ENCODE results near the gene POC1A.
"Not testable (repeated sequence)": the region's sequence is repeated elsewhere in the genome, so short reads cannot be mapped to it uniquely, and the experiment has no call there.

The POC1A gene

GRCh38 chr3:52041118-52041731 is 113.0 kb downstream of the POC1A start:
- DNase-seq, result no peak

DNA sequence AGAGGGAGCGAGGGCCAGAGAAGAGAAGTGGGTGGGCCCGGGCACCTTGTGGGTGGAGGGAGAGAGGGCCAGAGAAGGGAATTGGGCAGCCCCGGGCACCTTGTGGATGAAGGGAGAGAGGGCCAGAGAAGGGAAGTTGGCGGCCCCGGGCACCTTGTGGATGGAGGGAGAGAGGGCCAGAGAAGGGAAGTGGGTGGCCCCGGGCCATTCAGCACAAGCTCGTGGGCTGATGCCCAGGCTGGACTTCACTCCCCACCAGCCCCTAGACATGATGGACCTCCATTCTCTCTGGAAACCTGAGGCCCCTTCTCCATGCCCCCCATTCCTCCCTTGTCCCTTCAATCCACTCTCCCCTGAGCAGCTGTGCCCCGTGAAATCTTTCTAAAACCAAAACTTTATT is 113.6 kb downstream of the POC1A start:
- DNase-seq, result no peak

DNA sequence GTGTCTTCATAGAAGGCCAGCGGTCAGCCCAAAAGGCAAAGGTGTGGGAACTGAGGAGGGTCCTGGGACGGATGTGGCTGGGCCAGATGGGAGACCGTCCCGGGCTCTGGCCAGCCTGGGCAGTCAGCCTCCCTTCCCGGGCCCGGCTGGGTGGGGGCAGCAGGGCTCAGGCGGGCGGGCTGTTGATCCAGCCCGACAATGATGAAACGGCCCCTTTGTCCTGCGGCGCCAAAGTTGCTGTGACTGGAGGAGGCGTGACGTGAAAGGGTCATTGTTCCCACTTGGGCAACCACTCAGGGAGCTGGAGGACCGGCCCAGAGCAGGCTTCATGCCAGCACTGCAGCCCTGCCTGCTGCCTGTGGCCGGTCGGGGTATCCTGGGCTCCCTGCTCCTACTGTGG is 114.4 kb downstream of the POC1A start:
- no peak for DNase-seq

- DNase-seq, result no peak
These were observed 114.8 kb downstream of the POC1A start for GRCh38 chr3:52039426-52039825.

GRCh38 chr3:52038227-52038626 is 116.0 kb downstream of the POC1A start:
- no peak for DNase-seq

DNA sequence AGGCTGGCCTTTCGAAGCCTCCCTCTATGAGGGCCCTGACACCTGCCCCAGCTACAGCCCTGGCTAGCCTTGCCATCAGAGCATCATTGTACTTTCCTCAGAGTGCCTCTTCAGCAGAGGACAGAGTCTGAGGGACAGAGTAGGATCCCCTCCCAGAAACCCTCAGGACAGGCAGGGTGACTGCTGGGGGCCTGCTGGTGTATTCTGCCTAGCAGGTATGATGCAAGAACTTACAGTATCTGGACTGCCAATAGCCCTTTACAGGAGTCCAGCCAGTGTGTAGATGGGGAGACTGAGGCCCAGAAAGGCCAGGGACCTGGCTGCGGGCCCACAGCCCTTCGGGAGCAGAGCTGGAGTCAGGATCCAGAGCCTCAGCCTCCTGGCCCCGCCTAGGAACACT is 116.9 kb downstream of the POC1A start:
- DNase-seq, result no peak

GRCh38 chr3:52036829-52037228 is 117.4 kb downstream of the POC1A start:
- no peak for DNase-seq

- DNase-seq, result no peak
These were observed 118.0 kb downstream of the POC1A start for GRCh38 chr3:52036222-52036694.

GRCh38 chr3:52034651-52035050 is 119.6 kb downstream of the POC1A start:
- no peak for DNase-seq

- DNase-seq, result no peak
These were observed 120.0 kb downstream of the POC1A start for GRCh38 chr3:52034212-52034611.

- not testable (repeated sequence) for DNase-seq
These were observed 120.5 kb downstream of the POC1A start for GRCh38 chr3:52033748-52034147.

DNA sequence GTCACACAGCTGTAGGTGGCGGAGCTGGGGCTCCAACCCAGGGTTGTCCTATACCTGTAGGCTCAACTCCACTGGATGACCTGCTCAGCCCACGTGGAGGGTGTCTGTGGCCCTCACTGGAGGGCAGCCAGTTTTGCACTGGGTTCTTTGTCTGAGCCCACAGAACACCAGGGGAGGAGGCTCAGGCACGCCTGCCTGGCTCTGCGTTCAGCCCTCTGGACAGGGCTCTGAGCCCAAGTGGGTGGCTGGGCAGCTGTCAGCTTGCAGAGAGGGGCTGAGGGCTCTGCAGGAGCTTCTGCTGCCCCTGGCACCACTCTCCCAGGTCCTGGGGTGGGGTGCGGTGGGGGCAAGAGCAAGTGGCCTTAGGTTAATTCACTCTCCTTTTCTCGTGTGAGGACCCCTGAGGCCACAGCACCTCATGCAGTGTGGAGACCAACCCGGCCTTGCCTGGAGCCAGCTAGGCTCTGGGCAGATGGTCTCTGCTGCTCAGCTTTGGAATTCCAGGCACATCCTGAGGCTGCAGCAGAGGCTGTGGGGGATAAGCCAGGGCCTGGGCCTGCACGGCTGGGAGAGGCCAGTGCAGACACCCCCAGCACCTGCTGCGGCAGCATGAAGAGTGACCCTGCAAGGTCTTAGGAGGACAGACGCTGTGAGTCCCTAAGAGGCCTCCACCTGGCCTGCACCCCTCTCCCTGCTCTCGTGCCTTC is 121.4 kb downstream of the POC1A start:
- no peak for DNase-seq

- DNase-seq, result no peak
These were observed 122.3 kb downstream of the POC1A start for GRCh38 chr3:52031896-52032295.

DNA sequence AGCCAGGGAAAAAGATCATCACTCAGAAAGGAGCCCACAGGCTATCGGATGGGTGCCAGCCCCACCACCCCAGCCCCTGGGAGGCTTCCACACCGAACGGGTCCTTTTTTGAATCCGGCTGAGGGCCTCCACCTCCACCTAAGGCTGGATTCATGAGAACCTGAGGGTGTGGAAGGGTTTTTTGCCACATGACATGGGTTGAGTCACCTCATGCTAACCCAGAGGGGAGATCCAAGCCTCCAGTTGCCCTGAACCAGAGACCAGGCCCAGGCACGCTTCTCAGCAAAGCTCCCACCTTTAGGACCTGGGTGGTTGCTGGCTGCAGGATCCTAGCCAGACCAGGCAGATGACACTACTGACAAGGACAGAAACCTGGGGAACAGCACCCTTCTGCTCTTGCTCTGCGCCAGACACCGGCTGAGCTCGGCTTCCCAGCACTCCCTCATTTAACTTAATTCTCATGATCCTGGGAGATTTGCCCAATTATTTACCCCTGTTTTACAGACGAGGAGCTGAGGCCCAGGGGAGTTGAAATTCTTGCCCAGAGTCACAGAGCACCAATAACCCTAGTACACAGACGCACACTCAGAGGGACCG is 123.4 kb downstream of the POC1A start:
- no peak for DNase-seq

DNA sequence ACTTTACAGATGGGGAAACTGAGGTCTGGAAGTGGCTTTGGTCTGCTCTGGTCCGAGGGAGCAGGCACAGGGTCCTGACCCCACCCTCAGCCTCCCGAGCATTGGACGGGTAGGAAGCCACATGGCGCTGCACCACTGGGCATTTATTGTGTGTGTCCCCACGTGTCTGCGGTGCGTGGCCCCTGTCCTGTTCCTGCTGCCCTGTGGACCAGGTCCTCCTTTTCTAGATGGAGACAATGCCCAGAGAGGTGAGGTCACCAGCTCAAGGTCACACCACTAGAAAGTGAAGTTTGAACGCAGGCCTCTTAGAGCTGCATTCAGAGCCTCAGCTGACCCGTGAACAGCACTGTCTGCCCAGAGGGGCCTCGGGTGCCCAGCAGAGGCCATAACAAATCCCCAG is 124.7 kb downstream of the POC1A start:
- DNase-seq, result no peak

DNA sequence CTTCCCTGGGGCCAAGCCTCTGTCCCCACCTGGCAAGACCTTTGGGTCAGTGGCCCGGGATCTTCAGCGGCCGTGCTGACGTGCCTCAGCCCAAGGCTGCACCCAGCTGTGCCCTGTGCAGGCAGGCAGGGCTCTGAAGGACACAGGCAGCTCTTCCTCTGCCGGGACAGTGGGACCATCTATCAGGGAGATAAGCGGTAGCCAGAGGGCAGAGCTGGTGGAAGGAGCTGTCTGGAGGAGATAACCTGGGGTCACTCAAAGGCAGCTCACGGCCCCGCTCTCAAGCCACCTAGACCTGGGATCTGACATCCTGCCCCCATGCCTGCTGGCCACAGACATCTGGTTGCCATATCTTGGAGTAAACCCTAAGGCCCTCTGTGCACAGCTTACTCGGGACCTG is 125.2 kb downstream of the POC1A start:
- no peak for DNase-seq

- DNase-seq, result no peak
These were observed 125.7 kb downstream of the POC1A start for GRCh38 chr3:52028572-52028971.

- DNase-seq, result no peak
These were observed 128.2 kb downstream of the POC1A start for GRCh38 chr3:52026041-52026440.

DNA sequence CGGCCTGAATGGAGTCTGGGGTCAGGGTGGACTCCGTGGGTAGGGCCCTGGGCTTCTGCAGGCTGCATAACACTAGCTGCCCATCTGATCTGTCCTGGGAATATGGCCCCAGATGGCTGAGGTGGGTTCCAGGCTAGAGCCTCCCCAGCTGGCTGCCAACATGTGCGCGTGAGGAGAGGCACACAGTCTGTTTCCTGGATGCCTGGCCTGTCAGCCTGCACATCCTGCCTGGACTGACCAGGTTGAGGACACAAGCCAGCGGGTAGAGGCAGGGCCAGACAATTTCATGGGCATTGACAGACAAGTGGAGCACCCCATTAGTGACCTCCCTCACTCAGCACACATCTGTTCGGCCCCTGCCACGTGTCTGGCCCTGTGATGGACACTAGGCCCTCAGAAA is 128.8 kb downstream of the POC1A start:
- no peak for DNase-seq

All from GDM1 (cell line).